Epithelial cell of esophagus (primary cell): Measurements from ENCODE around the gene RBX1.

Source experiments
- DNase-seq: peaks from one replicate; pipeline ENCODE4 v3.0.0; 2010; ENCODE audit warnings: low read depth
- H3K4me3 ChIP-seq: 2 replicates; pipeline ENCODE4 v1.5.1; 2011; ENCODE audit warnings: mild to moderate bottlenecking, low read length, control low read depth
- CTCF ChIP-seq: IDR thresholded peaks from 2 replicates; pipeline ENCODE4 v1.5.1; 2011; ENCODE audit warnings: low read depth, mild to moderate bottlenecking, low read length, control low read depth, inconsistent platforms; ENCODE audit not compliant: insufficient read depth; ENCODE audit errors: missing control alignments

RBX1 gene

GRCh38 chr22:40979871-40980270, 28.7 kb downstream of the RBX1 start:
- no peak for TF ChIP-seq CTCF
- H3K4me3 ChIP-seq: no peak overlapping the region
- DNase-seq: no peak

- DNase-seq: no peak
- TF ChIP-seq CTCF: no peak
- H3K4me3 ChIP-seq: no peak overlapping the region
Observed at GRCh38 chr22:40982482-40983385, 31.6 kb downstream of the RBX1 start.

- no peak for TF ChIP-seq CTCF
- no peak overlapping the region for H3K4me3 ChIP-seq
- DNase-seq: no peak
Observed at GRCh38 chr22:40991298-40991697, 40.1 kb downstream of the RBX1 start.

- no peak overlapping the region for H3K4me3 ChIP-seq
- DNase-seq: no peak
- TF ChIP-seq CTCF: no peak
Observed at GRCh38 chr22:40995821-40996220, 44.6 kb downstream of the RBX1 start.

GRCh38 chr22:40997520-40997919, 46.3 kb downstream of the RBX1 start:
- TF ChIP-seq CTCF: no peak
- DNase-seq: no peak
- no peak overlapping the region for H3K4me3 ChIP-seq

GRCh38 chr22:41000040-41000565, 48.9 kb downstream of the RBX1 start:
- no peak for DNase-seq
- no peak overlapping the region for H3K4me3 ChIP-seq
- no peak for TF ChIP-seq CTCF
